Stimulated activated CD4-positive, alpha-beta T cell treated with anti-CD3 and anti-CD28 coated beads, Interleukin-2, amount 100 ng/mL, for 24 hours (primary cell): ENCODE results near the gene SHLD3.
"Not testable (repeated sequence)": the region's sequence is repeated elsewhere in the genome, so short reads cannot be mapped to it uniquely, and the experiment has no call there.

Source experiments
- DNase-seq, 2 donors: peaks; one replicate each; pipeline ENCODE4 v3.0.0-alpha.2; 2020

The SHLD3 gene, protein sequence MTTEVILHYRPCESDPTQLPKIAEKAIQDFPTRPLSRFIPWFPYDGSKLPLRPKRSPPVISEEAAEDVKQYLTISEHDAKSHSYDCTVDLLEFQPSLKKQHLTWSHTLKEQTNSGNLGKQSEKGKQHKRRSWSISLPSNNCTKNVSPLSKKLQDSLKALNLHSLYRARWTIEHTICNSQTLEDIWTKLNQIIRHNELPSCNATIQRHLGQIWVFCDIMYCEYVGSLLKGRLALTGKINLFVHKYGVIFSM

DNA sequence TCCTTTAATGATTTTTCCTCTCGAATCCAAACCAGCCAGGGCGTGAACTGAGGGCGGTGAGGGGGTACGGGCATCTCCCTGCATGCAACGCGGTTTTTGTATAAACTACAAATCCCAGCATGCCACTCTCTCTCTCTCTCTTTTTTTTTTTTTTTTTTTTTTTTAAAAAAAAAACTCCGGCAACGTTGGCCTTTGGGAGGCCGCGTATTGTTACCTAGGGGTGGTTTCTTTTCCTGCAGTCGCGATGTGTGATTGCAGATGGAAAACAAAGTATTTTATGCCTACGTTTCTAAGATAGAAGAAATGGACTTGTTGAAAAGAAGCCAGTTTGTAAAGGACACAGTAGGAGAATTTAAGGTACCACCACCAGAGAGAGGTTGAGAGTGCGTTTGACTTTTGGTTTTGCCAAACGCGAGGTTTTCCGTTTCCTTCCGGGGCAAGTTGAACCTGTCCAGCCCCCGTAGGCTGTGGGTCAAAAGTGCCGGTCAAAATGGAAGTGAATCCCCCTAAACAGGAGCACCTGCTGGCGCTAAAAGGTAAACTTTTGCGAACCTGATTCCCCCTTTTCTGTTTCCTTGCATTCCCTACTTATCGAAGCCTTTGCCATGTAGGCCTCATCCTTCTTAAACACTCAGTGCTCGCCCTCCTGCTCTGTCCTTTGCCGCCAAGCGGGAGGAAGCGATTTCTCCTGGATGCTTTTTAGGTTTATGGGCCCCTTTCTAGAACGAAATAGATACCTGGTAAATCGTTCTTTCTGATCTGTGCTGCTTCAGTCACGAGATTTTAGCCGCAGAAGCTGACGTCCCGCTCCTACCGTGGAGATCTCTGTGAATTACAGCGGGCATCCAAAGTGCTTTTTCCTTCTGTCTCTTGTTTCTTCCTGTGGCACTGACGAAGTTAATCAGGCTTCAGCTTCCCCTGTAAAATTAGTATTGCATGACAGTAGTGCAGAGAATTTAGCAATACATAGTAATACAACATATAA, at the start of gene SHLD3, which contains the start of gene TRAPPC13:
TSS of gene SHLD3 (plus strand) at position 457 of the 985 bp plus-strand sequence. CDS start 4,561 bp downstream, outside the sequence.
TSS of gene TRAPPC13 (plus strand) at position 457 of the 985 bp plus-strand sequence. CDS start at position 491, 34 bp downstream.
- peak; percentile 70 to 82 for DNase-seq

DNA sequence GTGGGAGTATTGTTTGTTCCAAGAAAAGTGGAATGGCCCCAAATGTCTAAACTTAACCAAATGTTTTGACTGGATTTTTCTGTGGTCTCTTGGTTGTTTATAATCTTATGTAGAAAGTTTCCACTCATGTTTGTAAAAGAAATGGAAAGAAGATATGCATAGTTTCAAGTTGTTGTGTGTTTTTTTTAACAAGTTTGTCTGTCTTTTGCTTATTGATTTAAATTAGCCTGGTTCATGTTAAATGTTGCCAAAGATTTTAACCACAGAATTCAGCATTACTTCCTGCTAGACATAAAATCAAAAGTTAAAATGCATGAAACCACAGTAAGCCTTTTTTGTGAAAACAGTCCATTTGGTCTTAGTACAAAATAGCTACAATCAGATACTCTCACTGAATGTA, 47.7 kb upstream of the SHLD3 start:
- no peak for DNase-seq

DNA sequence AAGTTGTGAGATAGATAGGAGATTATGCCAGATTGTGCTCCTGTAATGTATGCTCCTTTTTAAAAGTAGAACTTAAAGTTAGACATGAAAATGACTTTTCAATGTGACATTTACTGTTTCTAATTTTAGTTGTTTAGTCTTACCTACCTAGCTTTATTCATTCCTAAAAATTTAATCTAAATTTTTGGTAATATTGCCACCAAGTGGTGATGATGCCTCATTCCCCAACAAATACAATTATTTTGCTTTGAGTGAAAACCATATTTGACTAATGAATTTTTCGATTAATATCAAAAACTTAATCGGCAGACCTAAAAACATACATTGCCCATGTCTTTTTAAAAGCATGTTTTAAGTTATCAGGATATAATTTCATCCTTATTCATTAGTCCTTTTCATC, 36.1 kb upstream of the SHLD3 start:
- DNase-seq: no peak

- DNase-seq: not testable (repeated sequence)
Observed at GRCh38 chr5:65601761-65602160, 23.1 kb upstream of the SHLD3 start.

DNA sequence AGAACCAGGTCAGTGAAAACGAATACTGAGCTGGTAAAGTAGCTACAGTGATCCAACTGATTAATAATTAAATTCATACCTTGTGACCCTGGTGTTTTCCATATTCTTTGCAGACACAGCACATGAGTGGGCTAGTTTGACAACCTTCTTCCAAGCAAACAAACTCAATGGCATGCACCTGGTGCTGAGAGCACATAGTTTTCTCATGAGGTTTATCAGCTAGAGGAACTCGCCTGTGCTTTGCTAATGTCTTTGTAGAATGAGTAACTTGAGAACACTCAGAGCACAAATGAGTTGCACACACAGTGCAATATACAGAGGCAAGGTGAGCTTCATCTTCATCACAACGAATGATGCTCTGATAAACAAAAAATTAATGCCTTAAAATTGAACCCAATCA, 13.3 kb upstream of the SHLD3 start:
- no peak for DNase-seq

- DNase-seq: no peak
Observed at GRCh38 chr5:65612298-65612907, 12.4 kb upstream of the SHLD3 start.

DNA sequence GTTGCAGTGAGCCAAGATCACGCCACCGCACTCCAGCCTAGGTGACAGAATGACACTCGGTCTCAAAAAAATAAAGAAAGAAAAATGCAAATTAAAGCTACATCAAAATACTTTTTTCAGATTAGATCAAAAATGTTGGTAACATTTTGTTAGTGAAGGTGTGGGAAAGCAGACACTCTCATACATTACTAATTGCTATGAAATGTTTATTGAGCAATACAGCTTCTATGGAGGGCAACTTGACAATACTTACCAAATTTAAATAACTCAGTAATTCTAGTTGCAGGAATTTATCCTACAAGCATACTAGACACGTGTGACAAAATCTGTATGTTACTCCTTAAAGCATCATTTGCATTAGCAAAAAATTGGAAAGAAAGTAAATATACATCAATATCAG, 4.8 kb upstream of the SHLD3 start:
- no peak for DNase-seq

- DNase-seq: not testable (repeated sequence)
Observed at GRCh38 chr5:65621961-65622360, 2.9 kb upstream of the SHLD3 start.

- DNase-seq: no peak
Observed at GRCh38 chr5:65623482-65623881, 1.3 kb upstream of the SHLD3 start.

DNA sequence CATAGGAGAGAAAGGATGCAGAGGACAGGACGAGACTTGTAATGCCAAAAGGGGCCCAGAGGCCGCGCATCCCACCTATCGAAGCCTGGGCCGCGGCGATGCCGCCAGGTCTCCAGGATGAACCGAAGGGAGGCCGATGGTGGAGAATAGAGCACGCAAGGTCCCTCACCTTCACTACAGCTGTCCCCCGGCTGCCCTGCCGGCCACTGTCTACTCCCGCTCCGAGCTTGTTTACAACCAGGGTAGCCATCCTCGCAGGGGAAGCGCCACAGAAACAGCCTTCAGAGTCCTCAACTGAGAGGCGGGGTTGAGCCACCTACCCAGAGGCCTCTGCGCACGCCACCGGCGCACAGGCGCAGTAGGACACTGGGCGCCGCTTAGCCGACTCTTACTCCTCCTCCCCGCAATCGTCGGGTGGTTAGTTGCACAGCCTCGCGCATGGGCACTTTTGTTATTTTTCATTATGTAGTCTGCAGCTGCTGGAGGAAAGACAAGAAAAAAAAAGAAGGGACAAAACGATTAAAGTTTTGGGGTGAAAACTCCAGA, 729 bp upstream of the SHLD3 start, which contains the start of gene TRIM23:
TSS of gene TRIM23 (minus strand) at position 309 of the 546 bp plus-strand sequence. CDS start at position 250, 59 bp downstream.
- DNase-seq: peak; percentile 86 to 91

GRCh38 chr5:65625743-65626142, 916 bp downstream of the SHLD3 start:
- DNase-seq: no peak

DNA sequence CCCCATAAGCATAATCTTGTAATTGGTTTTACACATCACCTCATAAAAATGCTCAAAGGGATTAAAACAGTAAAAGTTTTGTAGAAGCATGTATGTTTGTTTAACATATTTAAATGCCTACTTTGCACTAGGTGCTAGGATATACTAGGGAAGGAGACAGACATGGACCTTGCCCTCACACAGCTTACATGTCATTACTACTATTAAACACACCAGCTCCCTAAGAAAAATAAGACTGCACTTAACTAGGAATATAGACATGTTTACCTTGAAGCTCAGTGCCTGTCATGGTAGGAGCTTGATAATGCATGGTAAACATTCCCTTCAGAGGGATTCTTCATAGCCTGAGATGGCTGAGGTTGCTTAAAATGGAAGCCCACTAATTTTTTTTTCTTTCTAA, 6.2 kb downstream of the SHLD3 start:
- no peak for DNase-seq

DNA sequence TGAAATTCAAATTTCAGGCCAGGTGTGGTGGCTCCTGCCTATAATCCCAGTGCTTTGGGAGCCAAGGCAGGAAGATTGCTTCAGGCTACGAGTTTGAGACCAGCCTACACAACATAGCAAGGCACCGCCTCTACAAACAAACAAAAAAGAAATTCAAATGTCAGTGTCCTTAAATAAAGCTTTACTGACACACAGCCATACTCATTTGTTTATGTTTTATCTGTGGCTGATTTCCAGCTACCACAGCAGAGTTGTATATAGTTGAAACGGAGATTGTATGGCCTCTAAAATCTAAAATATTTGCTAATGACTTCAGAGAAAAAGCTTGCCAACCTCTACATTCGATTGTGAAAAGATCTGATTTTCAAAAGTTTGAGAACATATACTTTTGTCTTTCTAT, 15.4 kb downstream of the SHLD3 start:
- DNase-seq: no peak

GRCh38 chr5:65646938-65647337, 22.1 kb downstream of the SHLD3 start:
- no peak for DNase-seq

DNA sequence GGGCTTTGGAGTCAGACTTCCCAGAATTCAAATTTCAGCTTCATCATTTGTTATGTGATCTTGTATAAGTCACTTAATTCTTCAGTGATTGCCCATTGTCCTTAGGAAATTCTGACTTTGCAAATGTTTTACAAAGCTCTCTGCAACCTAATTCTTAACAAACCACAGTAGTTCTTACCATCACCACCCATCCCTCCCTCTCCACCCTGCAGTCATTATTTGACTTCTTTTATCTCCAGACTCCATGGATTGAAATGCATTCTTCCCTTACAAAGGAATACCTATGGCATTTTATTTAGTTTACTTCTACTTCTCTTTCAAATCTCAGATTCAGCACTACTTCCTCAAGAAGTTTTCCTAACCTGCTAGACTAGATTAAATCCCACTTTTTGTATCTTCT, 23.1 kb downstream of the SHLD3 start:
- DNase-seq: no peak

GRCh38 chr5:65651144-65651543, 26.3 kb downstream of the SHLD3 start:
- DNase-seq: no peak

DNA sequence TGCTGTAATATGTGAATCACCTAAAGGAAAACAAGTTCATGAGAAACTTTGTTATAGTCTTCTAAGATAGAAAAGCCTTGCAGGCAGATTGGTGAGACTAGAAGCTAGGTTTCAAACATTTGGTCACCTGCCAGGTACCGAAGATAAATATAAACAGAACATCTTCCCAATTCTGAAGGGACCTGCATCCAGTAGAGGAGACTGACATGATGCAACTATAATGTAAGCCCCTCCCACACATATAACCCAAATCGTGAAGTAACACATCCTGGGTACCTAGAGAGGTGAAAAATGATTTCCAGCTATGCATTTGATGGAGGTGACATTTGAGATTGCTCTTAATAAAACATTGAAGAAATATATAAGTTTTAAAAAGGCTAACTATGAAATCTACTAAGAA, 29.9 kb downstream of the SHLD3 start:
- DNase-seq: no peak

DNA sequence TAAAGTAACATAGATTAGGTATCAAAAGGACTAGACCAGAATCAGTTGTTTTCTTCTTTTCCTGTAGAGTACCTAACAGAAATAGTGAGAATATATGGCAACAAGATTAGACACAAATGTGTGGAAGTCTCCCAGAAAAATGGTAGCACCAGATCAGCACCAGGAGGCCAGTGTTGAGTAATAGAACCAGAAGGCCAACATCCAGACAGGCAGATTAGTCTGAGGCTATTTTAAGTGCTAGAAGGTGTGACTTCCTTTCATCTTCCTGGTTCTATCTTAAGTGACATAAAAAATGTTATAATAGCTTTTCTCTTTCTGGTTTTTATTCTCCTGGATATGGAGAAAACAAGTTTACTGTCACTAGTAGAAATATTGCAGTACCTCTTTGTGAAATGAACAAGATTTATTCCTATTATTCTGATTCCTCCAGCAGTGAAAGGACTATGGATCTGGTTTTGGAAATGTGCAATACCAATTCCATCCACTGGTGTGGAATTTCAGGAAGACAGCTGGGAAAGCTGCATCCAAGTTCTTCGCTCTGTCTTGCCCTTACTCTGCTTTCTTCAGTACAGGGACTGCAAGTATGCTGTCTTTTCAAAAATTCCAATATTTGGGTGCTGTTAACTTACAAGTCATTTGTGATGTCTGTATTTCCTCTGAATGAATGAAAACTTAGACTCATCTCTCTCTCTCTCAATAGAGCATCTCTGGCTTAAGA, 39.1 kb downstream of the SHLD3 start:
- no peak for DNase-seq

DNA sequence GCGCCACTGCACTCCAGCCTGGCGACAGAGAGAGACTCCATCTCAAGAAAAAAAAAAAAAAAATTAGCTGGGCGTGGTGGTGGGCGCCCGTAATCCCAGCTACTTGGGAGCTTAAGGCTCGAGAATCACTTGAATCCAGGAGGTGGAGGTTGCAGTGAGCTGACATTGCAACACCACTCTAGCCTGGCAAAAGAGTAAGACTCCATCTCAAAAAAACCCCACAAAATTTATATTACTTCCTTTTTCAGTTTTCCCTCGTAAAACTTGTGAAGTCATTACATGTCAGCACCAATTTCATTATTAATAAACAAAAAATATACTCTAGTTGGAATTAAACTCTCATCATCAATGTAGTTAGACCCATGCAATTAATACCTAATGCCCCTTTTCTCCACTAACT, 43.9 kb downstream of the SHLD3 start:
- DNase-seq: no peak

DNA sequence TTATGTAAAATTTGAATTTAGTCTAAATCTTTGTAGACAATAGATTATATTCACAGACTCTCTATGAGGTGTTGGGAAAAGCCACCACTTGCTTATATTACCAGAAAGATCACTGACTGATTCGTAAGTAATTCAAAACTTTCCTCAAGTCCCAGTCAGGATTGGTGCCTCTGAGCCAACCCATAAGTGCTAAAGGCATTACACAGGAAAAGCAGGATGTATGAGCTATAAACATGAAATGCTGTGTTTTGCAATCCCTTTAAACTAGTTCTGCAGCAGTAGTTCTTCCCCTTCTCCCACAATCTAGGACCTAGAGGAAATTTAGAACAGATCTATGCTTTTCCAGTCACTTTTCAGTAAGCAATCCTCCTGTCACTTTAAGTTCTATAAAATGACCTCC, 48.0 kb downstream of the SHLD3 start:
- DNase-seq: no peak

- DNase-seq: no peak
Observed at GRCh38 chr5:65674749-65675148, 49.9 kb downstream of the SHLD3 start.

GRCh38 chr5:65676056-65676455, 51.2 kb downstream of the SHLD3 start:
- DNase-seq: not testable (repeated sequence)
